ENCODE measurements around the gene RRAS. TPM values are rescaled to one million over a fixed set of nuclear protein-coding genes. Genes with fewer than 3 reads are reported as not detected.

RRAS gene
- total and polyA plus RNA-seq, 2 donors from 2014 or later, result 92.3 to 140 TPM

- no peak for FAIRE-seq
- no peaks in the 10 kb centered on the region for H3K27me3 ChIP-seq (ENCODE audit: control insufficient read depth, insufficient read depth, low read length)
- peaks cover 0 to 17% (median 6%) of the 10 kb centered on the region in 3 donors for H3K4me1 ChIP-seq (ENCODE audit: control insufficient read depth in 2 of 3, insufficient read depth in 2 of 3, low read depth in 1 of 3, low read length in 3 of 3)
- no peak for TF ChIP-seq CTCF (IDR thresholded peaks at IDR 0.05; ENCODE audit: borderline replicate concordance, extremely low read depth, insufficient read depth)
- no peak overlapping the region for H3K27ac ChIP-seq (ENCODE audit: low read depth in 2 of 2, low read length in 2 of 2)
- H3K36me3 ChIP-seq (ENCODE audit: control insufficient read depth in 2 of 3, insufficient read depth in 3 of 3, low read length in 3 of 3), result peaks cover 0 to 24% (median 19%) of the 10 kb centered on the region in 3 donors
- intact Hi-C loops (cut with DNase I), result no loop called here
- DNase-seq, result peak in 1 of 5 donors; percentile 47
- H3K9ac ChIP-seq (ENCODE audit: low read length in 3 of 3), result no peak overlapping the region
- no peak overlapping the region for H3K4me3 ChIP-seq (ENCODE audit: low read length in 3 of 3)
- no peaks in the 10 kb centered on the region for H3K9me3 ChIP-seq (ENCODE audit: control insufficient read depth in 2 of 3, insufficient read depth in 1 of 3, low read length in 3 of 3)
Measured at GRCh38 chr19:49681830-49682229, 41.9 kb upstream of the RRAS start.

GRCh38 chr19:49680421-49681351 is 40.7 kb upstream of the RRAS start:
- Histone ChIP-seq H3K4me3 (ENCODE audit: low read length in 3 of 3) (no peak overlapping the region), H3K9ac (ENCODE audit: low read length in 3 of 3) (peak overlapping the region in 1 of 3 donors; percentile 10), H3K27me3 (ENCODE audit: control insufficient read depth, insufficient read depth, low read length) (no peaks in the 10 kb centered on the region), H3K9me3 (ENCODE audit: control insufficient read depth in 2 of 3, insufficient read depth in 1 of 3, low read length in 3 of 3) (no peaks in the 10 kb centered on the region), H3K4me1 (ENCODE audit: control insufficient read depth in 2 of 3, insufficient read depth in 2 of 3, low read depth in 1 of 3, low read length in 3 of 3) (peaks cover 0 to 17% (median 6%) of the 10 kb centered on the region in 3 donors), H3K36me3 (ENCODE audit: control insufficient read depth in 2 of 3, insufficient read depth in 3 of 3, low read length in 3 of 3) (peaks cover 0 to 18% (median 15%) of the 10 kb centered on the region in 3 donors), H3K27ac (ENCODE audit: low read depth in 2 of 2, low read length in 2 of 2) (no peak overlapping the region)
- DNase-seq, result peak; percentile 95 to 98 (median 97)
- intact Hi-C loops (cut with DNase I), result no loop called here
- peak; percentile 99 for TF ChIP-seq CTCF (IDR thresholded peaks at IDR 0.05; ENCODE audit: borderline replicate concordance, extremely low read depth, insufficient read depth)
- no peak for FAIRE-seq

- no peak for FAIRE-seq
- intact Hi-C loops (cut with DNase I), result no loop called here
- H3K27ac ChIP-seq (ENCODE audit: low read depth in 2 of 2, low read length in 2 of 2), result no peak overlapping the region
- peaks cover 0 to 17% (median 6%) of the 10 kb centered on the region in 3 donors for H3K4me1 ChIP-seq (ENCODE audit: control insufficient read depth in 2 of 3, insufficient read depth in 2 of 3, low read depth in 1 of 3, low read length in 3 of 3)
- DNase-seq, result peak in 2 of 5 donors; percentile 35 to 76
- TF ChIP-seq CTCF (IDR thresholded peaks at IDR 0.05; ENCODE audit: borderline replicate concordance, extremely low read depth, insufficient read depth), result no peak
- peaks cover 0 to 15% (median 13%) of the 10 kb centered on the region in 3 donors for H3K36me3 ChIP-seq (ENCODE audit: control insufficient read depth in 2 of 3, insufficient read depth in 3 of 3, low read length in 3 of 3)
- H3K9me3 ChIP-seq (ENCODE audit: control insufficient read depth in 2 of 3, insufficient read depth in 1 of 3, low read length in 3 of 3), result no peaks in the 10 kb centered on the region
- no peak overlapping the region for H3K4me3 ChIP-seq (ENCODE audit: low read length in 3 of 3)
- H3K9ac ChIP-seq (ENCODE audit: low read length in 3 of 3), result peak overlapping the region in 1 of 3 donors; percentile 10
- no peaks in the 10 kb centered on the region for H3K27me3 ChIP-seq (ENCODE audit: control insufficient read depth, insufficient read depth, low read length)
Measured at GRCh38 chr19:49679771-49680413, 39.9 kb upstream of the RRAS start.

All from kidney (tissue), 14 donors.